LoVo (cell line): ENCODE data around the gene ATL2.
A peak's percentile ranks its signal among the peaks of the same experiment; 100 is the strongest.
"Not testable (repeated sequence)": the region's sequence is repeated elsewhere in the genome, so short reads cannot be mapped to it uniquely, and the experiment has no call there.

Experiments
- DNase-seq: peaks from one replicate; pipeline ENCODE4 v3.0.0-alpha.2; 2016; ENCODE audit warnings: low spot score

Gene ATL2

GRCh38 chr2:38327580-38327979, 49.5 kb downstream of the ATL2 start:
- no peak for DNase-seq

- no peak for DNase-seq
Observed at GRCh38 chr2:38323623-38324022, 53.5 kb downstream of the ATL2 start.

GRCh38 chr2:38322224-38322914, 54.7 kb downstream of the ATL2 start:
- no peak for DNase-seq

- not testable (repeated sequence) for DNase-seq
Observed at GRCh38 chr2:38319240-38319639, 57.8 kb downstream of the ATL2 start.

DNA sequence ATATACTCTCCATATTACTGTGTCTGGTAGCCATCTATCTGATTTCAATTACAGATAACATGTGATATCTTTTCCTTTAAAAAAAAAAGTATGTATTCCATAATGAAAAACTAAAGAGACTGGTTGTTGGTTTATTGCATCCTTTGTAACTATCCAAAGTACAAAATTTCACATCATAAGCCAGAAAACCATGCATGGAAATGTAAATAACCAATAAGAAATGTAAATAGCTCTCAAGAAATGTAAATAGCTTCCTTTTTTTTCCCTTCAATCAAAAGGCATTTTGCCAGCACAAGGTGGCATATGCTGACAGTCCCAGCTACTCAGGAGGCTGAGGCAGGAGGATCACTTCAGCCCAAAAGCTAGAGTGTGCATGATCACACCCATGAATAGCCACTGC, 59.3 kb downstream of the ATL2 start:
- DNase-seq, result no peak

DNA sequence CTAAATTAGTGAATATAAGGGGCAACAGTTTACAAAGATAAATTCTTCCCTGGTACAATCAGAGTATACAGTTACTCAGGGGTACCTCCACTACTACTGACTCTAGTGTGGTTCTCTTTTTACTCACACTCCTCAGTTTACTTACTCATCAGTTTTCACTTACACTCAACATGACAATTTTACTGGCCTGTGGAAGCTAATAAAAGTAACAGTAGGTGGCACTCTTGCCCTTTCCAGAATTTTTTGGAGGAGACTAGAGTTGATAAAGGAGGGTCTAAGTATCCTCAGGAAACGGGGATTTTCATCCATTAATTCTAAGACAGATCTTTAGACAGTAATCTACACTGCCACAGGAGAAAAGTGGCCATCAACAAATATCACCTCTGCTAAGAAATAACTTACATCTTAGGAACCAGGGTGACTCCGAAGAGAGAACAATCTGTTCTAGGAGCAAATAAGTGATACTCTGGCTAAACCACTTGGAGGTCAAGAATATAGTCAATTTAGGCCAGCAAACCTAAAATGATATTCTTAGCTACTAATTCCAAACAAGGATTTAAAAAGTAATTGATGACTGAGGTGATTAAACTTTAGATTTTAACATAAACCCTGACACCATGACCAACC, 61.3 kb downstream of the ATL2 start:
- DNase-seq, result peak; percentile 33

DNA sequence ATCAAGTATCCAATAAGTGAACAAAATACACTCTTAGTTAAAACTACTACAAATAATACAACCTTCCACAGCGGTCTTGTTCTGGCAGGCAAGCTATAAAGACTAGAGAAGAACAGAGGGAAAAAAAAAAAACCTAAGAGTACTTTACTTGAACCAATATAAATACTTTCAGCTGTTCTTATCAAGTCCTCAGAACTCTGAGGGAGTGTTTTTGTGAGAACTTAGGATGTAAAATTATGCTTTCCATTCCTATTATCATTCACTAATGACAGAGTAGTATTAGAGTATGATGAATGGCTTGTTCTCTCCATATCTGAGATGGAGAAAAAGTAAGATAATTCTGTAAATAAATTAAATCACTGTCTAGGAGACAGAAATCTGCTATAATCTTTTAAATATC, 68.3 kb downstream of the ATL2 start:
- DNase-seq, result no peak

- DNase-seq, result no peak
Observed at GRCh38 chr2:38301969-38302702, 74.9 kb downstream of the ATL2 start.

- no peak for DNase-seq
Observed at GRCh38 chr2:38301340-38301968, 75.6 kb downstream of the ATL2 start.

DNA sequence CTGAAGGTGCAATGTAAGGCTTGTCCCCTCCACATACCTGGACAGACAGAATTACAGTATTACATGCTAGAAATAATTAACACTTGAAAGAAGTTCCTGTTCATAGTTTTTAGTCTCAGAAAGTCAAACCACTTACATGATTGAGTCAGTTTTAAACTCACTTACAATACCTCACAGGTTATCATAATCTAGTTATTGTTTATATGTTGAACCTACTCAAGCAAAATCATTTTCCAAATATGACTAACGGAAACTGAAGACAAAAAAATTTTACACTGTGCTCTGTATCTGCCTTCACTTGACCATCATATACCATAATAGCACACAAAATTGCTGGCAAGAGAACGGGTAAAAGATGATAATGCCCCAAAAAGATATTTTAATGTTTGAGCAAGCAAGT, 78.5 kb downstream of the ATL2 start:
- DNase-seq, result no peak

DNA sequence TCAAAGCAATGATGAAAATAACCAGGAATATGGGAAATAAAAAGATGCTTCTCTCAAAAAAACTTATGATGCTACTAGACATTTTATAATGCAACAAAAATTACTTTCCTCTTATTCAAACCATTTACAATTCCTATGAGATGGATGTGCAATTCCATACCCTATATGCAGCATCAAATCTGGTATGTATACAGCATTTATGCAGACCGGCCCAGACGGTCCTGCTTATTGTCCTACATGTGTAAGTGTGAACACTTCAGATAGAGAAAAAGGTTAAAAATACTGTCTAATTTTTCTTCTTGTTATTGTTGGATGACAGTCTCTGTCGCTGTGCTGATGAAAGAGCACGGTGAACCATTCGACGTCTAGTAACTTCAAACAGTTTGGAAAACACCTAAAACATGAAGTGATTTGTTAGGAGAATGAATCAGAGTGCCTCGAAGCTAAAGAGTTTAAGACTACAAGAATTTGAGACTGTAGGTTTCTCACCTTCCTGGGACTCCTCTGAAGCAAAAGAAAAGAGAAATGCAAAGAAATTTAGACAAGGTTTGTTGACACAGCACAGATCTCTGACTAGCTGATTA, 80.8 kb downstream of the ATL2 start:
- DNase-seq, result no peak

GRCh38 chr2:38294597-38294996, 82.5 kb downstream of the ATL2 start:
- DNase-seq, result no peak

GRCh38 chr2:38293152-38293865, 83.8 kb downstream of the ATL2 start:
- DNase-seq, result no peak

DNA sequence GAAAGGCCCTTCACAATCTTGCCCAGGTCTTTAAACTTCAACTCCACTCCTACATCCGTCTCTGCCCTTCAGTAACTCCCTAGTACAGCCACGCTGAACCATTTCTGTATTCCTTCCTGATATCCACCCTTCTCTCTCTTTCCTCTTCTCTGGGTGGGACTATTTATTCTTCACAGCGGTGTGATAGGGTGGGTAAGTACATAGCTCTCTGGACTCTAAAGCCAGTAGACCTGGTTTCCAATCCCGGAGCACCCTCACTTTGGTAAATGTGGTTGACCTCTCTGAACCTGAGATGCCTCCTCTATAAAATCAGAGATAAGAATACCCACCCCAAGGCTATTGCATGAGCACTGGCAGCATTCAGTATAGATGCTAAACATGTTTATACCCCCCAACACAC, 86.7 kb downstream of the ATL2 start:
- peak; percentile 35 for DNase-seq

GRCh38 chr2:38284971-38285370, 92.1 kb downstream of the ATL2 start:
- peak; percentile 57 for DNase-seq

- no peak for DNase-seq
Observed at GRCh38 chr2:38281095-38281742, 95.9 kb downstream of the ATL2 start.

DNA sequence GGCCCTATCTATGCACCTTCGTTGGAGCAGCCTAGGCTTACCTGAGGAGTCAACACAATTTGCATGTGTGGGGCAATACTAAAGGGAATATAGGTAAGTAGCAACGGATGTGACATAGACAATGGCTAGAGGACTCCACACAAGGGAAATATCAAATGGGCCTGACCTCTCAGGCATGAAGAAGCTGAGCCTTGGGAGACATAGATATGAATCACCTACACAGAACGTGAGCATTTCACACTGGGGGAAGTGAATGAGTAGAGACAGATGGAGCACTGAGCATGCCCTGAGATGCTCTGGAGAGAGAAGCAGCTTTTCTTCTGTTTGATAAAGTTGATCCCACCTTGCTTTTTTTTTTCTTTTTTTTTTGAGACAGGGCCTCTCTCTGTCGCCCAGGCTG, 97.9 kb downstream of the ATL2 start:
- DNase-seq, result no peak

DNA sequence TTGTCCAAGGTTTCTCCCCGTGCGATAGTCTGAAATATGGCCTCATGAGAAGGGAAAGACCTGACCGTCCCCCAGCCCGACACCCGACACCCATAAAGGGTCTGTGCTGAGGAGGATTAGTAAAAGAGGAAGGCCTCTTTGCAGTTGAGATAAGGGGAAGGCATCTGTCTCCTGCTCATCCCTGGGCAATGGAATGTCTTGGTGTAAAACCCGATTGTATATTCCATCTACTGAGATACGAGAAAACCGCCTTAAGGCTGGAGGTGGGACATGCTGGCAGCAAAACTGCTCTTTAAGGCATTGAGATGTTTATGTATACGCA, 99.0 kb downstream of the ATL2 start:
- DNase-seq, result not testable (repeated sequence)

GRCh38 chr2:38277245-38278116, 99.6 kb downstream of the ATL2 start:
- peak; percentile 51 for DNase-seq
